B cell (primary cell): ENCODE results near the gene UNC13D. TPM values are rescaled to one million over a fixed set of nuclear protein-coding genes. Genes with fewer than 3 reads are reported as not detected.

Experiments used
- ATAC-seq: fragments of 200-7000 bp; cut with Tn5 transposase; one replicate; pipeline ENCODE4 v1.10.0; 2021; ENCODE audit warnings: low read depth, mild to moderate bottlenecking, moderate number of reproducible peaks, moderate library complexity
- CTCF ChIA-PET: fragments of 350-600 bp; sonication (Branson Sonifier 250); formaldehyde crosslinking; loops from one replicate; lab custom pipeline; 2021; ENCODE audit warnings: antibody characterized with exemption, inconsistent platforms; lab: Charles Lee
- POLR2A ChIA-PET: fragments of 350-600 bp; sonication (Branson Sonifier 250); formaldehyde crosslinking; loops from one replicate; lab custom pipeline; 2021; ENCODE audit warnings: antibody characterized with exemption; lab: Charles Lee
- DNase-seq: peaks from one replicate; pipeline ENCODE4 v3.0.0; 2013
- H2AFZ ChIP-seq: 2 replicates; pipeline ENCODE4 v1.6.1; 2012; ENCODE audit warnings: mild to moderate bottlenecking, low read depth, low read length; ENCODE audit not compliant: insufficient read depth, poor library complexity, severe bottlenecking
- H3K27ac ChIP-seq, 2 donors: 1 replicate in 1 of 2; 2 replicates in 1 of 2; pipeline ENCODE4 v1.5.1; 2012 to 2013; ENCODE audit warnings: low read length in 2 of 2, mild to moderate bottlenecking in 2 of 2, moderate library complexity in 1 of 2
- H3K27me3 ChIP-seq, 4 experiments: fragments of 200-600 bp in 1 of 4; sonication (generic) in 1 of 4; replicated peaks in 1 of 4; 1 replicate in 2 of 4; 2 replicates in 2 of 4; pipeline versions ENCODE4 v1.6.1 to v1.7.0; 2013 to 2016; ENCODE audit warnings: low read length in 3 of 4, mild to moderate bottlenecking in 2 of 4, mixed read lengths in 1 of 4, moderate library complexity in 1 of 4; ENCODE audit not compliant: insufficient read depth in 4 of 4, control insufficient read depth in 3 of 4; ENCODE audit errors: control extremely low read depth in 1 of 4
- H3K36me3 ChIP-seq, 2 experiments: replicated peaks in 1 of 2; 1 replicate in 1 of 2; 2 replicates in 1 of 2; pipeline versions ENCODE4 v1.6.1 to v1.7.1; 2013; ENCODE audit warnings: low read length in 1 of 2; ENCODE audit not compliant: insufficient read depth in 2 of 2, control insufficient read depth in 1 of 2; ENCODE audit errors: control extremely low read depth in 1 of 2, extremely low read depth in 1 of 2
- H3K4me1 ChIP-seq, 2 donors: fragments of 200-600 bp in 1 of 2; sonication (generic) in 1 of 2; 1 replicate in 1 of 2; 2 replicates in 1 of 2; pipeline versions ENCODE4 v1.5.1 to v1.6.1; 2013 to 2017; ENCODE audit warnings: low read length in 2 of 2; ENCODE audit not compliant: control insufficient read depth in 2 of 2, insufficient read depth in 2 of 2
- H3K4me2 ChIP-seq: replicated peaks from 2 replicates; pipeline ENCODE3; 2012; ENCODE audit warnings: mild to moderate bottlenecking, low read depth, low read length; ENCODE audit not compliant: poor library complexity, severe bottlenecking
- H3K4me3 ChIP-seq, 5 experiments: fragments of 200-600 bp in 1 of 5; sonication (generic) in 1 of 5; 1 replicate in 3 of 5; 2 replicates in 2 of 5; pipeline versions ENCODE4 v1.5.1 to v1.7.0; 2011 to 2016; ENCODE audit warnings: low read length in 4 of 5, mild to moderate bottlenecking in 4 of 5, low read depth in 2 of 5, control low read depth in 1 of 5, moderate library complexity in 1 of 5; ENCODE audit not compliant: insufficient read depth in 1 of 5; ENCODE audit errors: control extremely low read depth in 1 of 5, extremely low read depth in 1 of 5
- H3K79me2 ChIP-seq: fragments of 200-600 bp; sonication (generic); one replicate; pipeline ENCODE4 v1.6.0; 2016; ENCODE audit warnings: low read length; ENCODE audit not compliant: control insufficient read depth, insufficient read depth
- H3K9ac ChIP-seq: fragments of 200-600 bp; sonication (generic); 2 replicates; pipeline ENCODE4 v1.6.1; 2017; ENCODE audit warnings: mild to moderate bottlenecking, low read length, moderate library complexity
- H3K9me3 ChIP-seq, 3 donors: one replicate each; pipeline versions ENCODE4 v1.6.1 to v1.7.1; 2013; ENCODE audit warnings: low read length in 2 of 3; ENCODE audit not compliant: control insufficient read depth in 2 of 3, insufficient read depth in 1 of 3; ENCODE audit errors: control extremely low read depth in 1 of 3
- H4K20me1 ChIP-seq: 2 replicates; pipeline ENCODE4 v1.6.0; 2012; ENCODE audit warnings: mild to moderate bottlenecking, low read length; ENCODE audit not compliant: insufficient read depth, control insufficient read depth, poor library complexity, severe bottlenecking
- H3K27ac Mint-ChIP-seq: one replicate; pipeline ENCODE4 v1.8.0; 2021; ENCODE audit warnings: mixed read lengths
- H3K27me3 Mint-ChIP-seq: one replicate; pipeline ENCODE4 v1.8.0; 2021; ENCODE audit warnings: mixed read lengths
- H3K4me1 Mint-ChIP-seq: one replicate; pipeline ENCODE4 v1.8.0; 2021; ENCODE audit warnings: mixed read lengths
- H3K4me3 Mint-ChIP-seq: one replicate; pipeline ENCODE4 v1.8.0; 2021; ENCODE audit warnings: mixed read lengths
- H3K9me3 Mint-ChIP-seq: one replicate; pipeline ENCODE4 v1.8.0; 2022; ENCODE audit warnings: mixed read lengths; ENCODE audit not compliant: insufficient read depth
- CTCF ChIP-seq: fragments of 200-600 bp; IDR thresholded peaks from one replicate; pipeline ENCODE4 v1.8.0; 2022; ENCODE audit warnings: antibody characterized with exemption, mild to moderate bottlenecking
- EZH2 ChIP-seq: IDR thresholded peaks from 2 replicates; pipeline ENCODE4 v1.6.1; 2012; ENCODE audit warnings: borderline replicate concordance, low read depth, mild to moderate bottlenecking, moderate library complexity, low read length; ENCODE audit not compliant: insufficient read depth, poor library complexity, severe bottlenecking
- WGBS: methylation state at CpG from one replicate; pipeline ENCODE4 v1.1.5; 2013; ENCODE audit warnings: missing lambda C conversion rate; ENCODE audit not compliant: insufficient coverage; 5-methylcytosine and 5-hydroxymethylcytosine counted together
- intact Hi-C: fragments of 100-400 bp; cut with micrococcal nuclease; formaldehyde crosslinking; loops from one replicate; pipeline ENCODE4 v1.10.0; 2022
- polyA plus RNA-seq: library from polyadenylated mRNA; depleted of rRNA; stranded (reverse); fragments of >200 nt; gene quantifications from 2 replicates; pipeline ENCODE4 v1.2.3, GENCODE V29; 2012
- total RNA-seq, 2 donors: library from RNA; stranded (reverse); fragments of 120-200 nt in 1 of 2; gene quantifications; 1 replicate in 1 of 2; 2 replicates in 1 of 2; pipeline versions ENCODE4 v1.2.3 to v1.2.4, GENCODE V29; 2013 to 2022

UNC13D gene
- total and polyA plus RNA-seq, 2 donors (not counting 1 experiment from before 2014, with no cell fraction given): 101 to 107 TPM

DNA sequence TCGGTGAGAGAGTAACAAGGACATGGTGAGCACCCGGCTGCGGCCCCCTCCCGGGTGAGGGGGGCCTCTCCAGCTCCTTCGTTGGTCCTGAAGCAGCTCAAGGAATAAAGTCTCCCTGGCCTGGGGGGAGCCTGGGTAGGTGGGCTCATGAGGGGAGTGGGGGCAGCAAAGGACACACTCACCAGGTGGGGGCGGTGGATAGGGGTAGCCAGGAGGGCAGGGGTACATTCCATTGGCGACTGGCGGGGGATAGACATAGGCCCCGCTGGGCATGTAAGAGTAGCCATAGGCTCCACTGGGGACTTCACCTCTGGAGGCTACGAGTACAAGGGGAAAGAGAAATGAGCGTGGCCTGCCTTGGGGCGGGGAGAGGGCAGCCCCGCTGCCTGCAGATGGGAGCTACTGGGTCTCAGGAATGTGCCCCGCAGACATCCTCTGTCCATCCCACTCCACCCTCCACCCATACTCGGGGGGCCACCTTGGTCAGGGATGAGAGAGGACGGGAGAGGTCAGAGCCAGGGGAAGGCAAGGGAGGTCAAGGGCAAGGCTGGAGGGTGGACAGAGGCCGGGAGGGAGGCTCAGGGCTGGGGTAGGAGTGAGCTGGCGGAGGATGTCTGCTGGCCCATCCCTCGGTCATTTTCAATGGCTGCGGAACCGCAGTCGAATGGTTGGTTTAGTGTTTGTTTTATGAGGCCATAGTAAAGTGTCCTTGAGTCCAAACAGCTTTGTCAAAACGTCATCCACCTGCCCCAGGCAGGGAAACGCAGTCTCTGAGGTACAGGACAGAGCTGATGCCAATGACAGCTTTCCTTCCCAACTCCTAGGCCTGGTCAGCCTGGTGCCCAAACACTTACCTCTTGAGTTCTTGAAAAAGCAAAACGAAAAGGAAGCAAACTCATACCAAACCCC, 3.7 kb upstream of the UNC13D start:
- Histone ChIP-seq H3K4me1 (peaks cover 14 to 41% of the 10 kb centered on the region in 2 donors), H2AFZ (no peak overlapping the region), H3K27ac (no peak overlapping the region), H3K9me3 (no peaks in the 10 kb centered on the region), H3K4me2 (no peak overlapping the region), H3K9ac (no peak overlapping the region), H3K79me2 (peaks cover 51% of the 10 kb centered on the region), H3K36me3 (peaks cover 7 to 58% of the 10 kb centered on the region in 2 experiments), H3K4me3 (no peak overlapping the region), H4K20me1 (peaks cover 18% of the 10 kb centered on the region), H3K27me3 (no peaks in the 10 kb centered on the region)
- no peaks in the 10 kb centered on the region for H3K27me3 Mint-ChIP-seq
- DNase-seq (no peak), ATAC-seq (no peak)
- peaks cover 30% of the 10 kb centered on the region for H3K4me1 Mint-ChIP-seq
- POLR2A ChIA-PET: interaction anchor here (0.6 to 4.5 kb wide), 3 partner anchors 7 to 63 kb away, joined by 3 to 82 read pairs (median 4); partner anchors contain the start of genes MRPL38 and WBP2
- H3K4me3 Mint-ChIP-seq: no peak overlapping the region
- TF ChIP-seq CTCF (no peak), EZH2 (no peak)
- CTCF ChIA-PET: interaction anchor here (0.7 to 7.2 kb wide), 13 partner anchors 7 to 154 kb away, joined by 3 to 53 read pairs (median 5); partner anchors contain the start of genes GALK1 and WBP2
- no peaks in the 10 kb centered on the region for H3K9me3 Mint-ChIP-seq
- 95% methylated on average over 16 of the region's 25 CpGs for WGBS
- no peak overlapping the region for H3K27ac Mint-ChIP-seq
- intact Hi-C loops: loop anchor here (10.0 kb wide), 1 partner anchor 157 kb away; the partner anchor contains the start of gene CDK3
